ENCODE results near the gene PLTP.

- TF ChIP-seq, protein P1, sequence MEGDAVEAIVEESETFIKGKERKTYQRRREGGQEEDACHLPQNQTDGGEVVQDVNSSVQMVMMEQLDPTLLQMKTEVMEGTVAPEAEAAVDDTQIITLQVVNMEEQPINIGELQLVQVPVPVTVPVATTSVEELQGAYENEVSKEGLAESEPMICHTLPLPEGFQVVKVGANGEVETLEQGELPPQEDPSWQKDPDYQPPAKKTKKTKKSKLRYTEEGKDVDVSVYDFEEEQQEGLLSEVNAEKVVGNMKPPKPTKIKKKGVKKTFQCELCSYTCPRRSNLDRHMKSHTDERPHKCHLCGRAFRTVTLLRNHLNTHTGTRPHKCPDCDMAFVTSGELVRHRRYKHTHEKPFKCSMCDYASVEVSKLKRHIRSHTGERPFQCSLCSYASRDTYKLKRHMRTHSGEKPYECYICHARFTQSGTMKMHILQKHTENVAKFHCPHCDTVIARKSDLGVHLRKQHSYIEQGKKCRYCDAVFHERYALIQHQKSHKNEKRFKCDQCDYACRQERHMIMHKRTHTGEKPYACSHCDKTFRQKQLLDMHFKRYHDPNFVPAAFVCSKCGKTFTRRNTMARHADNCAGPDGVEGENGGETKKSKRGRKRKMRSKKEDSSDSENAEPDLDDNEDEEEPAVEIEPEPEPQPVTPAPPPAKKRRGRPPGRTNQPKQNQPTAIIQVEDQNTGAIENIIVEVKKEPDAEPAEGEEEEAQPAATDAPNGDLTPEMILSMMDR (IDR thresholded peaks at IDR 0.05), result no peak
- no peak for TF ChIP-seq POLR2A (IDR thresholded peaks at IDR 0.05)
These were observed 37.8 kb upstream of the PLTP start for GRCh38 chr20:45949542-45950329.
